Omental fat pad (tissue), 4 donors: Measurements from ENCODE around the gene EPHB2. TPM values are rescaled to one million over a fixed set of nuclear protein-coding genes. Genes with fewer than 3 reads are reported as not detected.

Experiments
- ATAC-seq: fragments of 150-250 bp; one replicate; pipeline ENCODE4 v1.9.1; 2016; ENCODE audit warnings: mild to moderate bottlenecking, moderate library complexity; ENCODE audit not compliant: low FRiP score
- DNase-seq: peaks from one replicate; pipeline ENCODE4 v3.0.0-alpha.2; 2019; ENCODE audit warnings: low spot score
- total RNA-seq, 4 donors: library from RNA; depleted of rRNA; stranded (reverse); fragments of >200 nt; gene quantifications; one replicate each; pipeline ENCODE4 v1.1.0, GENCODE V29; 2016
- TF ChIP-seq, protein P1 (sequence below), 3 donors: fragments of 450-650 bp; IDR thresholded peaks; one replicate each; pipeline ENCODE4 v1.5.1; 2016 to 2017; ENCODE audit warnings: antibody characterized with exemption in 3 of 3, mild to moderate bottlenecking in 3 of 3, moderate library complexity in 2 of 3

The EPHB2 gene
- total RNA-seq, 4 donors from 2014 or later: 3.5 to 5.5 (median 4.7) TPM

DNA sequence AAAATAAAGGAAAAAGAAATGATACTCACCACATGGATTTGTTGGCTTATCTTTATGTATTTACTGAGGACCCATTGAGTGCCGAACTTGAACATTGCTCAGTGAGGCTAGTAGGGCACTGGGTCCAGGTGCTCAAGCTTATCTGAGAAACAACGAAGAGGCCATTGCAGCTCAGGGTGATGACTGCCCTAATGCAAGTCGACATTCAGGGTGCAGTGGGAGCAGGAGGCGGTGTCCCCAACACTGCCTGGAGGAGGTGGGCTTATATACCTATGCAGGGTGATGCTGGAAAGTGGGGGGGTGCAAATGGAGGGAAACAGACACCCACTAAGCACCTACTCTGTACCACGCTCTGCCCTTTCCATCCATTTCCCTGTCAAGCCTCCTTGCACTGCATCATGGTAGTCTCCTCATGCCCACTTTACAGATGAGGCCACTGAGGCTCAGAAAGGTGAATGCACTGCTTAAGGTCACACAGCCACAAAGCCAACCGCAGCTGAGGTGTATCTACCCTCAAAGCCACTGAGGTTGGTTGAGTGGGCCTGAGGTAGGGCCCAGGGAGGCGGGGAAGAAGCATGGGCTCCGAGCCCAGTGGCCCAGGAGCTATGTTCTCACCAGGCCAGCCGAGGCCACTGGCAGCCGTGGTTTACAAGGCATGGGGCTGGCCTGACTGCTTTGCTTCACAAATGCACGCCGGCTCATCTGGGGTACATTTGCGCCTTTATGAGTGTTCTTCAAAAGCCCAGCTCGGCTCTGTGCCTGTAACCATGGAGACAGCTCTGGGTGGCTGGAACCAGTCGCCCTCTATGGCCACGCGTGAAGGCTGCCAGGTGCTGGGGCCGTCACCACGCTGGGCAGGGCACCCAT is 103.8 kb downstream of the EPHB2 start:
- ATAC-seq: no peak
- no peak for DNase-seq
- TF ChIP-seq, protein P1, sequence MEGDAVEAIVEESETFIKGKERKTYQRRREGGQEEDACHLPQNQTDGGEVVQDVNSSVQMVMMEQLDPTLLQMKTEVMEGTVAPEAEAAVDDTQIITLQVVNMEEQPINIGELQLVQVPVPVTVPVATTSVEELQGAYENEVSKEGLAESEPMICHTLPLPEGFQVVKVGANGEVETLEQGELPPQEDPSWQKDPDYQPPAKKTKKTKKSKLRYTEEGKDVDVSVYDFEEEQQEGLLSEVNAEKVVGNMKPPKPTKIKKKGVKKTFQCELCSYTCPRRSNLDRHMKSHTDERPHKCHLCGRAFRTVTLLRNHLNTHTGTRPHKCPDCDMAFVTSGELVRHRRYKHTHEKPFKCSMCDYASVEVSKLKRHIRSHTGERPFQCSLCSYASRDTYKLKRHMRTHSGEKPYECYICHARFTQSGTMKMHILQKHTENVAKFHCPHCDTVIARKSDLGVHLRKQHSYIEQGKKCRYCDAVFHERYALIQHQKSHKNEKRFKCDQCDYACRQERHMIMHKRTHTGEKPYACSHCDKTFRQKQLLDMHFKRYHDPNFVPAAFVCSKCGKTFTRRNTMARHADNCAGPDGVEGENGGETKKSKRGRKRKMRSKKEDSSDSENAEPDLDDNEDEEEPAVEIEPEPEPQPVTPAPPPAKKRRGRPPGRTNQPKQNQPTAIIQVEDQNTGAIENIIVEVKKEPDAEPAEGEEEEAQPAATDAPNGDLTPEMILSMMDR (IDR thresholded peaks at IDR 0.05): no peak

DNA sequence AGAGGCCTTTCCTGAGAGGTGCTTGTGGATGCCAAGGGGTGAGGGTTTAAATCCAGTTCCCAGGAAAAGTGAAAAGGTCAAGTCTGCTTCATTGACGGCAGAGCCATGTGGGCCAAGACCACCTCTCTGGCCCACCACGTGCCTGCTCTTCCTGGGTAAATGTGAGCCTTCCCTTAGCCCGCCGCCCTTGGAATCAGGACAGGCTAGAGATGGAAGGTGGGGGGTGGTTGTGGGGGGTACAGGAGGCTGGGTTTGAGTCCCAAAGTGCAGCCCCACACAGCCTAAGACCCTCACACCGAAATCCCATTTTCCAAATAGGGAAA is 104.4 kb downstream of the EPHB2 start:
- ATAC-seq (no peak), DNase-seq (no peak)
- TF ChIP-seq, protein P1 (IDR thresholded peaks at IDR 0.05): no peak

GRCh38 chr1:22815421-22816066 is 104.9 kb downstream of the EPHB2 start:
- TF ChIP-seq, protein P1 (IDR thresholded peaks at IDR 0.05): no peak
- ATAC-seq: no peak
- DNase-seq: no peak

DNA sequence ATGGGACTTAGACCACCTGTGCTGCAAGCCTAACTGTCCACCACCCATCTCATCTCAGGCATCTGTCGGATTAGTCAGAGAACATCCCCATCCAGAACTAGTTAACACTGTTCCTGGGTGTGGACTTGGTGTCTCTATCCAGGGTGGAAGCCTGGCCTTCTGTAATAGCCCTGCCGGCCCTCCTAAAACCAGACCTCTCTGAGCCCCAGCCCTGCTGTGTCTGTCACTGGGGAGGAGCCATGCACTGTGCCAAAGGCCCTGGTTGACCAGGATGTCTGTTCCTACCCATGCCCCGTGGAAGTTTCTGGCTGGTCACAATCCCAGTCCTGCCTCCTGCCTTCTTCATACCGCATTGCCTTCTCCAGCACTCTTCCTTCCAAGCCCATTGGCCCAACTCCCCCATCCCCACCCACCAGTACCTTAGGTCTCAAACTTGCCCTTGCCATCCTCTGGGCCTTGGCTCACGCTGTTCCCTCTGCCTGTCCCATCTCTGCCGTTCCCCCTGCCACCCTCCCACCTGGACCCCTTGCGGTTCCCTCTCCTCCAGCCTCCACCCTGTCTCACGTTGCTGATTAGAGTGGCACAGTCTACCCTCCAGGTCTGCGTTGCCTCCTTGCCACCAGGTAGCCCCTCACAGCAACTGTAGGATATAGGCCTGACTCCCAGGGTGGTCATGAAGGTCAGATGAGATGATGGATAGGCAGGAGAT is 105.6 kb downstream of the EPHB2 start:
- TF ChIP-seq, protein P1 (IDR thresholded peaks at IDR 0.05): no peak
- DNase-seq (no peak), ATAC-seq (no peak)

DNA sequence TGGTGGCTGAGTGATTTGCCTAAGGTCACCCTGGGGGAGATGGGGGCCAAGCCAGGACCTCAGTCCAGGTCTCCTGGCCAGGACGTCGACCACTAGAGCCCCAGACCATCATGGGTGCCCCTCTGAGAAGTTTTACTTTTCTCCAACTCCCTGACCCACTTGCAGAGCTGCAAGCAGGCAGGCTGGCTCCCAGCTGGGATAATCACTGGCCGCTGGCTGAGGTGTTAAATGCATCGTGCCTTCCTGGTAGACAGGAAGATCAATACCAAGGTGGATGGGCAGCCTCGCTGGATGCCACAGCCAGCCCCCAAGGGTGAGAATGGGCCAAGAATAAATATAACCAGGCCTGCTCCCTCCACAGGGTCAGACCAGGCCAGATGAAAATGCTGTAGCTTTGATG is 106.2 kb downstream of the EPHB2 start:
- DNase-seq: no peak
- ATAC-seq: no peak
- TF ChIP-seq, protein P1 (IDR thresholded peaks at IDR 0.05): no peak

GRCh38 chr1:22817462-22817861 is 106.8 kb downstream of the EPHB2 start:
- TF ChIP-seq, protein P1 (IDR thresholded peaks at IDR 0.05): no peak
- DNase-seq (no peak), ATAC-seq (no peak)
